HG03045 (cell line): Measurements from ENCODE around the gene UBE2C.

Experiments used
- ATAC-seq: cut with Tn5 transposase; IDR thresholded peaks from one replicate; pipeline ENCODE4 v1.9.1; 2021; ENCODE audit warnings: mild to moderate bottlenecking, moderate library complexity; ENCODE audit not compliant: unreplicated experiment

The UBE2C gene

DNA sequence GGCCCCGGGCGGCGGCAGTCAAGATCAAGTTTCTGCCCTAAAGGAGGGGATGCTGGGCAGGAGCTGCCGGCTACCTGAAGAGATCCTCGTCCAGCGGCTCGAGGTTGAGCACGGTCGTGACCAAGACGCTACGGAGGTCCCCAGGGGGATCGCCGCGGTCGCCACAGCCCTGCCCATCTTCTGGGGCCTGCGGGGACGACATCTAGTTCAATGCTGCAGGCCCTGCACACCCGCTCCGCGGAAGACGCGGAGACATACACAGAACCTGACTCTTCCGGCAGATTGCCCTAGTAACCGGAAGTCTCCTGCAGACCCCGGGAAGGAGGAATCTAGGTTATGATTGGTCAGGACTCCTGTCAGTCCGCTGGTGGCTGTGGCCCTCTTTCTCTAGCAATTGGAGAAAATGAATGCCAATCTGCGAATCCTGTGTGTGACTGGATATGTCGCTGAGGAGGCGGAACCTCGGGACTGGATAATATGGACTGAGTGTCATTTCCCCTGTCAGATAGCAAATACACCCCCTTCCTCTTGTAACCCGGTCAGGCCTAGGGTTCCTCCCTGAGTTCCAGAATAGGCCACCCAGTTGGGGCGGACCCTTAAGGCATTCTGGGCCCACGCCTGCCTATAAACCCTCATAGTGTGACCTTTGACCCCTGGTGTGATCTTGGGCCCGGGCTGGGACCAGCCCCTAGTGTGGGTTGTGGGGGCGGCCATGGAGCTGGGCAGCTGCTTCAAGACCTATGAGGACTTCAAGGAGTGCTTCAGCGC is 44.9 kb downstream of the UBE2C start, which contains the start of the genes ACOT8 and ZSWIM3:
Gene ACOT8 (minus strand): TSS at position 279 of the 768 bp plus-strand sequence. CDS start 77 bp downstream, at position 202.
Gene ZSWIM3 (plus strand): TSS at position 501 of the 768 bp plus-strand sequence. CDS start 212 bp downstream, at position 713.
- ATAC-seq, result peak; percentile 98

DNA sequence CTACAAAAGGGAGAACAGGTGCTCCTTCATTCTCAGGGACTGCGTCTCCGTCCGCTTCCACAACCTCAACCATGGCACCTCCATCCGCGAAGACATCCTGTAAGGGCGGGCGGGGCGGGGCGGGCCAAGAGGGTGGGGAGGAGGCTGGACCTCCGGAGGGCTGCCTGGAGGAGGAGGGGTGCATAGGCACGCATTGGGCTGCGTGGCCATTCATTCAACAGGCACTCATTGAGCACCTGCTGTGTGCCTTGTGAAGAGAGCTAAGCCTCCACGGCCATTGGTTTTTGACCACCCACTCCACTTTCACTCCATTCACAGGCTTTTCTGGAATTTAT is 45.4 kb downstream of the UBE2C start:
- peak; percentile 19 for ATAC-seq

DNA sequence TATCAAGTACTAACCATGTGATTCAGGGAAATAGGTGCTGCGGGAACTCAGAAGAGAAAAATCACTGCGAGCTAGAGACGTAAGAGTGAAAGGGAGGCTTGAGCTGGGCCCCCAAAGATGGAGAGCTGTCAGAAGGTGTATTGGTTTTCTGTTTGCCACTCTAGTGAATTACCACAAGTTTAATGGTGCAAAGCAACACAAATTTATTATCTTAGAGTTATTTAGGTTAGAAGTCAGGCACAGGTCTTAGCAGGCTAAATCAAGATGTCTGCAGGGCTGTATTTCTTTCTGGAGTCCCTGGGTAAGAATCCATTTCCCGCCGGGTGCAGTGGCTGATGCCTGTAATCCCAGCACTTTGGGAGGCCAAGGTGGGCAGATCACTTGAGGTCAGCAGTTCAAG is 47.5 kb downstream of the UBE2C start:
- ATAC-seq, result no peak

DNA sequence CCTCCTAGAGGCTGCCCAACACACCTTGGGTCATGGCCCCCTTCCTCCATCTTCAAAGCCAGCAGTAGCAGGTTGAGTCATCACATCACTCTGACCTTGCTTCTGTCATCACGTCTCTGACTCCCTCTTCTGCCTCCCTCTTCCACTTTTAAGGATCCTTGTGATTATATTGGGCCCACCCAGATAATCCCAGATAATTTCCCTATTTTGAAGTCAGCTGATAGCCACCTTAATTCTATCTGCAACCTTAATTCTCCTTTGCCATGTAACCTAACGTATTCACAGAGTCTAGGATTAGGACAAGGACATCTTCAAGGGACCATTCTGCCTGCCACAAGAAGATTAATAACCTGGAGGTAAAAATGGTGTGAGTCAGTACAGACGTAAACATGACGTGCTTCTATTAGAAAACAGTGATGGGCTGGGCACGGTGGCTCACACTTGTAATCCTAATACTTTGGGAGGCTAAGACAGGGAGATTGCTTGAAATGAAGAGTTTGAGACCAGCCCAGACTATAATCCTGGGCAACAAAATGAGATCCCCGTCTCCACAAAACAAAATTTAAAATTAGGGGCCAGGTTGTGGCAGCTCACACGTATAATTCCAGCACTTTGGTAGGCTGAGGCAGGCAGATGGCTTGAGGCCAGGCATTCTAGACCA is 48.2 kb downstream of the UBE2C start:
- ATAC-seq, result no peak

DNA sequence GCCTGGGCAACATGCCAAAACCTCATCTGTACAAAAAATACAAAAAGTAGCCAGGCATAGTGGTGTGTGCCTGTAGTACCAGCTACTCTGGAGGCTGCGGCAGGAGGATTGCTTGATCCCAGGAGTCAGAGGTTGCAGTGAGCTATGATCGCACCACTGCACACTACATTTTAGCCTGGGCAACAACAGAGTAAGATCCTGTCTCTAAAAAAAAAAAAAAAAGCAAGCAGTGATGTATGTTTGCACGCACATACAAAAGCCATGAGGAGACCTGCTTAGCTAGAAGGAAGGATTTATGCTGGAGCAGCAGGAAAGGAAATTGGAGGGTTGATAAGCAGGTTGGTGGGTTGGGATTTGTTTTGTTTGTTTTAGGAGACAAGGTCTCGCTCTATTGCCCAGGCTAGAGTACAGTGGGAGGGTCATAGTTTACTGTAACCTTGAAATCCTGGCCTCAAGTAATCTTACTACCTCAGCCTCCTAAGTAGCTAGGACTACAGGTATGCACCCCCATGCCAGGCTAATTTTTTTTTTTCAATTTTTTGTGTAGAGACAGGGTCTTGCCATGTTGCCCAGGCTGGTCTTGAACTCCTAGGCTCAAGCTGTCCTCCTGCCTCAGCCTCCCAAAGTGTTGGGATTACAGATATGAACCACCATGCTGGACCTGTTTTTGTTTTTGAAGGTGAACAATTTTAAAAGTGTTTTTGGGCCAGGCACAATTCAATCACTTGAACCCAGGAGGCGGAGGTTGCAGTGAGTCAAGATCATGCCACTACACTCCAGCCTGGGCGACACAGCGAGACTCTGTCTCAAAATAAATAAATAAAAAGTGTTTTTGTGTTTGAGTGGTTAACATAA is 49.0 kb downstream of the UBE2C start:
- ATAC-seq, result no peak

DNA sequence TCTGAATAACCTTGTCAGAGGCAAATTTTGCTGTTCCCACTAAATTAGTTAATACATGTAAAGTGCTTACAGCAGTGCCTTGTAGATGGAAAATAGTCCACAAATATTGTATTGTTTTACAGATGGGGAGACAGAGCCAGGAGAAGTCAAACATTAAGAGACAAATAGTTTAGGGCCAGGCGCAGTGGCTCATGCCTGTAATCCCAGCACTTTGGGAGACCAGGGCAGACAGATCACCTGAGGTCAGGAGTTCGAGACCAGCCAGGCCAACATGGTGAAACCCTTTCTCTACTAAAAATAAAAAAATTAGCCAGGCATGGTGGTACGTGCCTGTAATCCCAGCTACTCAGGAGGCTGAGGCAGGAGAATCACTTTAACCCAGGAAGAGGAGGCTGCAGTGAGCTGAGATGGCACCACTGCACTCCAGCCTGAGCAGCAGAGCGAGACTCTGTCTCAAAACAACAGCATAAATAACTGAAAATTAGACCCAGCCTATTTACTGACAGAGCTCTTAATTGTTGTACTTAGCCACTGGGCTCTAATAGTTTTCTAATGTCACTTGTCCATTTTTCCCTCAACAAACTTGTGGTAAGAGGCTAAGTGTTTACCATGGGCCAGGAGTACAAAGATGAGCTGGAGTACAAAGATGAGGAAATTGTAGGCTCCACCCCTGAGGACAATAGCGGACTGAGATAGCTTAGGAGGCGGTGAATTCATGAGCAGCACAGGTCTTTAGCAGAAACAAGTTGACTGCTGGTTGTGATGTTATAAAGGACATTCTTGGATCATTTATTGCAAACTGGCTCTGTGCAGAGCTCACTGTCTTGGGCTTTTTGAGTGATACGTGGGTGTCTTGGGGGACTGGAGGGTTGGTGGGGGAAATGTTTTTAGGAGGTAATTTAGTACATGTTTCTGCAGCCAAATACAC is 51.4 kb downstream of the UBE2C start:
- ATAC-seq, result no peak

DNA sequence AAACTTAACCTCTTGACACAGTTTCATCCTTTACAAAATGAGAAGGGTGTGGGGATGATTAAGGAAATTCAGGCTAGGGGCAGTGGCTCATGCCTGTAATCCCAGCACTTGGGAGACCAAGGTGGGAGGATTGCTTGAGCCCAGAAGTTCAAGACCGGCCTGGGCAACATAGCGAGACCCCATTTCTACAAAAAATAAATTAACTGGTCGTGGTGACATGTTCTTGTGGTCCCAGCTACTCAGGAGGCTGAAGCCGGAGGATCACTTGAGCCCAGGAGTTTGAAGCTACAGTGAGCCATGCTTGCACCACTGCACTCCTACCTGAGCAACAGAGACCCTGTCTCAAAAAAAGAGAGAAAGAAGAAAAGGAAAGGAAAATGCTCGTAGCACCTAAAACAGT is 54.0 kb downstream of the UBE2C start:
- ATAC-seq, result no peak
